IMR-90 (cell line): ENCODE measurements around the gene ACAP1. TPM values are rescaled to one million over a fixed set of nuclear protein-coding genes. Genes with fewer than 3 reads are reported as not detected.
A peak's percentile ranks its signal among the peaks of the same experiment; 100 is the strongest.

Source experiments
- ATAC-seq: fragments of 200-7000 bp; cut with Tn5 transposase; 2 replicates; pipeline ENCODE4 v1.9.1; 2020; ENCODE audit warnings: low read depth, mild to moderate bottlenecking, moderate library complexity
- BruUV-seq: library from RNA; stranded (reverse); fragments of 400-500 nt; replicated peaks from 2 replicates; lab custom pipeline; 2021; lab: Mats Ljungman, UMichigan
- CTCF ChIA-PET: fragments of 300-600 bp; formaldehyde crosslinking; extraction: SDS; loops from one replicate; lab custom pipeline; 2021; ENCODE audit warnings: antibody characterized with exemption; lab: Yijun Ruan, JAX
- POLR2A ChIA-PET: fragments of 300-600 bp; sonication (Branson Sonifier 250); formaldehyde crosslinking; loops from one replicate; lab custom pipeline; 2022; ENCODE audit warnings: antibody characterized with exemption; ENCODE audit not compliant: unreplicated experiment; lab: Charles Lee
- DNase-seq: peaks from one replicate; pipeline ENCODE4 v3.0.0; 2013
- H2AFZ ChIP-seq: replicated peaks from 2 replicates; pipeline ENCODE3; 2013; ENCODE audit warnings: low read length, mild to moderate bottlenecking; ENCODE audit not compliant: poor library complexity
- H2AK5ac ChIP-seq: 2 replicates; pipeline ENCODE4 v1.6.1; 2013; ENCODE audit warnings: low read depth, low read length, inconsistent platforms
- H2AK9ac ChIP-seq: replicated peaks from 2 replicates; pipeline ENCODE3; 2013; ENCODE audit warnings: mild to moderate bottlenecking, low read depth, low read length, moderate library complexity; ENCODE audit not compliant: poor library complexity
- H2BK120ac ChIP-seq: 2 replicates; pipeline ENCODE4 v1.6.1; 2013; ENCODE audit warnings: low read depth, low read length, inconsistent platforms
- H2BK15ac ChIP-seq: 3 replicates; pipeline ENCODE4 v1.6.1; 2013; ENCODE audit warnings: low read depth, low read length, inconsistent platforms
- H2BK20ac ChIP-seq: 2 replicates; pipeline ENCODE4 v1.6.1; 2013; ENCODE audit warnings: low read depth, mild to moderate bottlenecking, inconsistent platforms, low read length, moderate library complexity
- H2BK5ac ChIP-seq: 2 replicates; pipeline ENCODE4 v1.6.1; 2013; ENCODE audit warnings: mild to moderate bottlenecking, low read depth, low read length, inconsistent platforms; ENCODE audit not compliant: poor library complexity, severe bottlenecking
- H3K14ac ChIP-seq: replicated peaks from 2 replicates; pipeline ENCODE4 v1.6.1; 2013; ENCODE audit warnings: low read depth, low read length, inconsistent platforms
- H3K18ac ChIP-seq: 2 replicates; pipeline ENCODE4 v1.6.1; 2013; ENCODE audit warnings: low read depth, low read length, control low read depth
- H3K23ac ChIP-seq: 2 replicates; pipeline ENCODE4 v1.6.1; 2013; ENCODE audit warnings: low read depth, low read length, inconsistent platforms
- H3K27ac ChIP-seq: 2 replicates; pipeline ENCODE4 v1.5.1; 2013; ENCODE audit warnings: mild to moderate bottlenecking, control low read depth, low read length; ENCODE audit not compliant: insufficient read depth
- H3K27me3 ChIP-seq: 2 replicates; pipeline ENCODE4 v1.6.1; 2013; ENCODE audit warnings: low read length; ENCODE audit not compliant: control insufficient read depth, insufficient read depth
- H3K36me3 ChIP-seq: 2 replicates; pipeline ENCODE4 v1.6.1; 2013; ENCODE audit warnings: low read length, mixed read lengths; ENCODE audit not compliant: control insufficient read depth, insufficient read depth
- H3K4ac ChIP-seq: 2 replicates; pipeline ENCODE4 v1.6.1; 2013; ENCODE audit warnings: low read depth, low read length, inconsistent platforms
- H3K4me1 ChIP-seq: 2 replicates; pipeline ENCODE4 v1.6.1; 2013; ENCODE audit warnings: low read length, mixed read lengths; ENCODE audit not compliant: control insufficient read depth, insufficient read depth
- H3K4me2 ChIP-seq: 2 replicates; pipeline ENCODE4 v1.6.1; 2013; ENCODE audit warnings: low read depth, mild to moderate bottlenecking, control low read depth, low read length, moderate library complexity
- H3K4me3 ChIP-seq: 2 replicates; pipeline ENCODE4 v1.5.1; 2013; ENCODE audit warnings: low read depth, mild to moderate bottlenecking, control low read depth, low read length, moderate library complexity; ENCODE audit not compliant: insufficient read depth
- H3K56ac ChIP-seq: 2 replicates; pipeline ENCODE4 v1.6.1; 2013; ENCODE audit warnings: low read length, inconsistent platforms; ENCODE audit not compliant: insufficient read depth; ENCODE audit errors: extremely low read depth
- H3K79me1 ChIP-seq, 2 experiments: 2 replicates each; pipeline ENCODE4 v1.6.1; 2013; ENCODE audit warnings: low read length in 2 of 2, inconsistent platforms in 1 of 2, low read depth in 1 of 2
- H3K9ac ChIP-seq: 2 replicates; pipeline ENCODE4 v1.6.1; 2013; ENCODE audit warnings: low read depth, low read length, control low read depth
- H3K9me1 ChIP-seq: 2 replicates; pipeline ENCODE4 v1.6.1; 2013; ENCODE audit warnings: low read length, inconsistent platforms; ENCODE audit not compliant: insufficient read depth
- H3K9me3 ChIP-seq: 2 replicates; pipeline ENCODE4 v1.6.1; 2013; ENCODE audit warnings: low read length; ENCODE audit not compliant: control insufficient read depth, insufficient read depth
- H4K20me1 ChIP-seq: 2 replicates; pipeline ENCODE4 v1.6.1; 2013; ENCODE audit warnings: low read length, inconsistent platforms; ENCODE audit not compliant: insufficient read depth
- H4K5ac ChIP-seq: 2 replicates; pipeline ENCODE4 v1.6.1; 2013; ENCODE audit warnings: mild to moderate bottlenecking, low read depth, low read length, control low read depth
- H4K8ac ChIP-seq, 2 experiments: 2 replicates each; pipeline ENCODE4 v1.6.1; 2013; ENCODE audit warnings: low read depth in 2 of 2, low read length in 2 of 2, control low read depth in 1 of 2, inconsistent platforms in 1 of 2
- H4K91ac ChIP-seq: 2 replicates; pipeline ENCODE4 v1.6.1; 2013; ENCODE audit warnings: low read depth, low read length, inconsistent platforms; ENCODE audit not compliant: insufficient read depth
- CHD1 ChIP-seq: IDR thresholded peaks from 2 replicates; pipeline ENCODE4 v1.6.1; 2012; ENCODE audit warnings: low read depth, low read length, improper control_type of control experiment
- CTCF ChIP-seq: conservative IDR thresholded peaks from 2 replicates; pipeline ENCODE4 v1.5.1; 2012; ENCODE audit warnings: mild to moderate bottlenecking, low read depth, low read length, improper control_type of control experiment
- FOS ChIP-seq: fragments of 150-350 bp; IDR thresholded peaks from 2 replicates; pipeline ENCODE4 v1.6.1; 2016; ENCODE audit warnings: low read depth, low read length
- NFE2L2 ChIP-seq: fragments of 150-350 bp; IDR thresholded peaks from 2 replicates; pipeline ENCODE4 v1.6.1; 2016; ENCODE audit warnings: low read depth, mild to moderate bottlenecking, low read length
- RCOR1 ChIP-seq: IDR thresholded peaks from 2 replicates; pipeline ENCODE4 v1.6.1; 2012; ENCODE audit warnings: mild to moderate bottlenecking, low read length, improper control_type of control experiment; ENCODE audit not compliant: insufficient replicate concordance
- USF2 ChIP-seq: fragments of 150-350 bp; IDR thresholded peaks from 2 replicates; pipeline ENCODE4 v1.6.1; 2017; ENCODE audit warnings: mild to moderate bottlenecking, antibody characterized with exemption, low read length, low read depth
- WGBS, 2 experiments: methylation state at CpG; one replicate each; pipeline versions ENCODE4 v1.1.5 to v1.1.7; 2013; ENCODE audit warnings: missing lambda C conversion rate in 2 of 2; ENCODE audit not compliant: insufficient read length in 1 of 2; ENCODE audit errors: extremely low coverage in 2 of 2; 5-methylcytosine and 5-hydroxymethylcytosine counted together
- dilution Hi-C: fragments of 300-500 bp; cut with HindIII; formaldehyde crosslinking; loops from one replicate; pipeline ENCODE4 v1.14.3; 2018; ENCODE audit warnings: low sequenced_read_pairs; ENCODE audit not compliant: unreplicated experiment
- in situ Hi-C: fragments of 300-500 bp; cut with MboI; formaldehyde crosslinking; loops from 3 replicates; pipeline ENCODE4 v1.14.3; 2019; ENCODE audit warnings: low sequenced_read_pairs, inconsistent platforms, mixed read lengths
- intact Hi-C: fragments of 100-400 bp; cut with micrococcal nuclease; formaldehyde crosslinking; loops from 2 replicates; pipeline ENCODE4 v1.10.0; 2022
- polyA plus RNA-seq, 3 experiments: library from polyadenylated mRNA; depleted of rRNA; stranded (reverse); fragments of >200 nt; gene quantifications; 2 replicates each; pipeline ENCODE4 v1.2.3, GENCODE V29; 2012; ENCODE audit warnings: low replicate concordance in 1 of 3
- total RNA-seq: library from RNA; depleted of rRNA; stranded (reverse); fragments of >200 nt; gene quantifications from 2 replicates; pipeline ENCODE4 v1.2.3, GENCODE V29; 2012

Gene ACAP1
- total and polyA plus RNA-seq, 2 of the 4 experiments (the other 2 are of a cell fraction) = under 0.01 to 2.1 TPM

GRCh38 chr17:7343250-7343649, 6.9 kb downstream of the ACAP1 start:
- no TSS peak for BruUV-seq
- CTCF ChIA-PET = interaction anchor here (0.6 to 0.7 kb wide), 2 partner anchors 111 to 838 kb away, joined by 4 to 5 read pairs; no protein-coding TSS in a partner anchor

More at GRCh38 chr17:7343250-7343649, 6.9 kb downstream of the ACAP1 start:
- DNase-seq (no peak), ATAC-seq (no peak)
- no peak overlapping the region for H3K23ac ChIP-seq
- H3K56ac ChIP-seq = no peak overlapping the region
- POLR2A ChIA-PET = no interaction called here
- H3K27me3 ChIP-seq = peaks cover 19% of the 10 kb centered on the region
- no peak overlapping the region for H3K4me3 ChIP-seq
- no peaks in the 10 kb centered on the region for H3K36me3 ChIP-seq
- H3K9ac ChIP-seq = no peak overlapping the region
- intact Hi-C loops (no loop called here), dilution Hi-C loops (no loop called here), in situ Hi-C loops (no loop called here)
- no peak overlapping the region for H4K5ac ChIP-seq
- no peak overlapping the region for H3K18ac ChIP-seq
- H2BK15ac ChIP-seq = no peak overlapping the region
- 87% methylated on average over 3 of the region's 15 CpGs; no CpG with 5 or more reads in 1 of the 2 experiments for WGBS, 2 experiments
- no peak overlapping the region for H4K91ac ChIP-seq
- no peak overlapping the region for H3K27ac ChIP-seq
- peaks cover 4% of the 10 kb centered on the region for H4K20me1 ChIP-seq
- H4K8ac ChIP-seq = no peak overlapping the region
- H2AK9ac ChIP-seq = no peak overlapping the region
- H3K4ac ChIP-seq = no peak overlapping the region
- TF ChIP-seq RCOR1 = no peak
- TF ChIP-seq CHD1 = no peak
- no peak for TF ChIP-seq CTCF
- no peak for TF ChIP-seq NFE2L2
- no peak for TF ChIP-seq USF2
- TF ChIP-seq FOS = no peak
- no peak overlapping the region for H2BK5ac ChIP-seq
- no peaks in the 10 kb centered on the region for H3K4me1 ChIP-seq
- peak overlapping the region; percentile 3 for H2AFZ ChIP-seq
- H3K9me3 ChIP-seq = no peaks in the 10 kb centered on the region
- no peak overlapping the region for H3K14ac ChIP-seq
- no peak overlapping the region for H2BK20ac ChIP-seq
- H3K9me1 ChIP-seq = no peaks in the 10 kb centered on the region
- no peak overlapping the region for H2BK120ac ChIP-seq
- no peak overlapping the region for H2AK5ac ChIP-seq
- no peak overlapping the region for H3K4me2 ChIP-seq
- H3K79me1 ChIP-seq = no peaks in the 10 kb centered on the region
